ENCODE measurements around the gene ALDH3B2. TPM values are rescaled to one million over a fixed set of nuclear protein-coding genes. Genes with fewer than 3 reads are reported as not detected.

ALDH3B2 gene
- total RNA-seq, 1 experiment from 2014 or later, result 0.13 TPM

- Mint-ChIP-seq H3K27ac (no peak overlapping the region), H3K36me3 (peaks cover 27% of the 10 kb centered on the region), H3K4me1 (peaks cover 32% of the 10 kb centered on the region), H3K9me3 (peaks cover 10% of the 10 kb centered on the region; the same call in 1 of the 2 replicates), H3K4me3 (peak overlapping the region; percentile 45), H3K27me3 (ENCODE audit: low read depth) (peaks cover 2% of the 10 kb centered on the region)
- TF ChIP-seq ZNF425 (CRISPR knock-in tag; conservative IDR thresholded peaks at IDR 0.05) (no peak), CREM (CRISPR knock-in tag; IDR thresholded peaks at IDR 0.05) (0 out of 2 replicates have a peak, but pooled peaks have one; percentile 1), NFATC4 (CRISPR knock-in tag; IDR thresholded peaks at IDR 0.05) (0 out of 2 replicates have a peak, but pooled peaks have one; percentile 27), E2F5 (CRISPR knock-in tag; IDR thresholded peaks at IDR 0.05) (0 out of 2 replicates have a peak, but pooled peaks have one; percentile 4)
- DNase-seq (ENCODE audit: low spot score) (no peak), ATAC-seq (no peak)
- POLR2A ChIA-PET, result interaction anchor here (0.6 to 3.4 kb wide), 4 partner anchors 9 to 43 kb away, joined by 3 to 13 read pairs (median 4); no protein-coding TSS in a partner anchor
- CTCF ChIA-PET, result interaction anchor here (0.5 to 5.3 kb wide), 38 partner anchors 10 to 537 kb away, joined by 3 to 200 read pairs (median 8); partner anchors contain the start of genes ACY3, ALDH3B2, ANKRD13D and GSTP1
Observed at GRCh38 chr11:67628710-67629385, 45.6 kb downstream of the ALDH3B2 start.

GRCh38 chr11:67627812-67628624, 46.4 kb downstream of the ALDH3B2 start:
- TF ChIP-seq SP1 (CRISPR knock-in tag; conservative IDR thresholded peaks at IDR 0.05), result no peak
- no peak for TF ChIP-seq ERG (CRISPR knock-in tag; IDR thresholded peaks at IDR 0.05)
- TF ChIP-seq ZNF425 (CRISPR knock-in tag; conservative IDR thresholded peaks at IDR 0.05), result no peak
- TF ChIP-seq CREM (CRISPR knock-in tag; IDR thresholded peaks at IDR 0.05), result no peak
- TF ChIP-seq TEAD1 (CRISPR knock-in tag; IDR thresholded peaks at IDR 0.05), result no peak
- POLR2A ChIA-PET, result interaction anchor here (0.6 to 3.4 kb wide), 3 partner anchors 8 to 44 kb away, joined by 3 to 13 read pairs (median 6); no protein-coding TSS in a partner anchor
- Mint-ChIP-seq H3K9me3 (peaks cover 10% of the 10 kb centered on the region; the same call in 1 of the 2 replicates), H3K27ac (peak overlapping the region; percentile 63; the same call in 1 of the 2 replicates), H3K4me1 (peaks cover 32% of the 10 kb centered on the region), H3K4me3 (no peak overlapping the region), H3K27me3 (ENCODE audit: low read depth) (peaks cover 3% of the 10 kb centered on the region), H3K36me3 (peaks cover 32% of the 10 kb centered on the region)
- ATAC-seq (no peak), DNase-seq (ENCODE audit: low spot score) (no peak)
- CTCF ChIA-PET, result interaction anchor here (0.7 to 5.3 kb wide), 18 partner anchors 11 to 245 kb away, joined by 3 to 200 read pairs (median 9); partner anchors contain the start of genes ACY3, PPP1CA and TBX10

- DNase-seq (ENCODE audit: low spot score) (no peak), ATAC-seq (no peak)
- H3K4me3 Mint-ChIP-seq, result no peak overlapping the region
- H3K27me3 Mint-ChIP-seq (ENCODE audit: low read depth), result peaks cover 9% of the 10 kb centered on the region
- peaks cover 10% of the 10 kb centered on the region; the same call in 1 of the 2 replicates for H3K9me3 Mint-ChIP-seq
- ChIA-PET POLR2A (no interaction called here), CTCF (interaction anchor here (0.9 to 5.3 kb wide), 5 partner anchors 10 to 73 kb away, joined by 3 to 200 read pairs (median 4); no protein-coding TSS in a partner anchor)
- H3K36me3 Mint-ChIP-seq, result peaks cover 32% of the 10 kb centered on the region
- H3K4me1 Mint-ChIP-seq, result peaks cover 37% of the 10 kb centered on the region
- H3K27ac Mint-ChIP-seq, result no peak overlapping the region
- no peak for TF ChIP-seq ZNF219 (CRISPR knock-in tag; IDR thresholded peaks at IDR 0.05; ENCODE audit: borderline replicate concordance)
- TF ChIP-seq RELA (CRISPR knock-in tag; IDR thresholded peaks at IDR 0.05; ENCODE audit: borderline replicate concordance), result no peak
- no peak for TF ChIP-seq ZSCAN18 (CRISPR knock-in tag; IDR thresholded peaks at IDR 0.05)
- no peak for TF ChIP-seq ZBTB21 (CRISPR knock-in tag; IDR thresholded peaks at IDR 0.05; ENCODE audit: borderline replicate concordance)
- TF ChIP-seq PRDM15 (CRISPR knock-in tag; IDR thresholded peaks at IDR 0.05), result no peak
- TF ChIP-seq FOXJ3 (CRISPR knock-in tag; IDR thresholded peaks at IDR 0.05; ENCODE audit: borderline replicate concordance), result no peak
- TF ChIP-seq HMGA2 (CRISPR knock-in tag; IDR thresholded peaks at IDR 0.05), result no peak
- TF ChIP-seq SP1 (CRISPR knock-in tag; conservative IDR thresholded peaks at IDR 0.05), result no peak
Observed at GRCh38 chr11:67627441-67627811, 47.0 kb downstream of the ALDH3B2 start.
